H1 (cell line): ENCODE results near the gene MORF4L1. TPM values are rescaled to one million over a fixed set of nuclear protein-coding genes. Genes with fewer than 3 reads are reported as not detected.

Experiments
- CTCF ChIA-PET: fragments of 300-600 bp; sonication (Branson Sonifier 250); formaldehyde crosslinking; loops from one replicate; lab custom pipeline; 2021; ENCODE audit not compliant: partially characterized antibody; lab: Charles Lee
- POLR2A ChIA-PET: fragments of 300-600 bp; sonication (Branson Sonifier 250); formaldehyde crosslinking; loops from one replicate; lab custom pipeline; 2021; ENCODE audit warnings: inconsistent platforms; ENCODE audit not compliant: partially characterized antibody; lab: Charles Lee
- DNase-seq, 2 experiments: peaks; one replicate each; pipeline versions ENCODE4 v3.0.0 to v3.0.0-alpha.2; 2010 to 2022; ENCODE audit warnings: low spot score in 2 of 2, low read depth in 1 of 2, mixed read lengths in 1 of 2
- FAIRE-seq: peaks from 2 replicates; lab custom pipeline; 2011; peaks lifted over from hg19 to GRCh38; lab: Jason Lieb, UNC
- H2AFZ ChIP-seq: 2 replicates; pipeline ENCODE4 v1.8.1; 2012; ENCODE audit warnings: low read length, inconsistent platforms
- H2AK5ac ChIP-seq: 2 replicates; pipeline ENCODE4 v1.6.1; 2013; ENCODE audit warnings: low read depth, low read length
- H2BK120ac ChIP-seq: replicated peaks from 2 replicates; pipeline ENCODE3; 2013; ENCODE audit warnings: low read depth, low read length, inconsistent platforms
- H2BK12ac ChIP-seq: 2 replicates; pipeline ENCODE4 v1.6.1; 2013; ENCODE audit warnings: low read depth, low read length
- H2BK15ac ChIP-seq: 2 replicates; pipeline ENCODE4 v1.6.1; 2013; ENCODE audit warnings: low read length
- H2BK20ac ChIP-seq: 2 replicates; pipeline ENCODE4 v1.6.1; 2013; ENCODE audit warnings: low read length
- H2BK5ac ChIP-seq: 2 replicates; pipeline ENCODE4 v1.6.1; 2013; ENCODE audit warnings: low read depth, low read length
- H3K14ac ChIP-seq: 2 replicates; pipeline ENCODE4 v1.6.1; 2013; ENCODE audit warnings: inconsistent platforms; ENCODE audit not compliant: insufficient read length
- H3K18ac ChIP-seq: 2 replicates; pipeline ENCODE4 v1.6.1; 2013; ENCODE audit warnings: low read length; ENCODE audit errors: extremely low read depth
- H3K23ac ChIP-seq: 2 replicates; pipeline ENCODE4 v1.6.1; 2013; ENCODE audit warnings: inconsistent platforms; ENCODE audit not compliant: insufficient read length
- H3K23me2 ChIP-seq: 2 replicates; pipeline ENCODE4 v1.6.1; 2013; ENCODE audit warnings: low read depth, low read length
- H3K27ac ChIP-seq: 2 replicates; pipeline ENCODE4 v1.6.1; 2011; ENCODE audit warnings: low read depth, low read length, inconsistent platforms
- H3K27me3 ChIP-seq, 4 experiments: replicated peaks in 1 of 4; 1 replicate in 1 of 4; 2 replicates in 3 of 4; pipeline versions ENCODE4 v1.6.1 to v1.8.1; 2011 to 2013; ENCODE audit warnings: low read length in 3 of 4, mild to moderate bottlenecking in 3 of 4, inconsistent platforms in 2 of 4, mixed read lengths in 2 of 4, moderate library complexity in 1 of 4; ENCODE audit not compliant: control insufficient read depth in 3 of 4, insufficient read depth in 3 of 4; ENCODE audit errors: extremely low read depth in 1 of 4
- H3K36me3 ChIP-seq, 4 experiments: 2 replicates each; pipeline versions ENCODE4 v1.6.1 to v1.8.1; 2011 to 2013; ENCODE audit warnings: mild to moderate bottlenecking in 4 of 4, low read length in 3 of 4, moderate library complexity in 2 of 4, control low read depth in 1 of 4, inconsistent platforms in 1 of 4; ENCODE audit not compliant: insufficient read depth in 4 of 4, control insufficient read depth in 2 of 4
- H3K4ac ChIP-seq: replicated peaks from 2 replicates; pipeline ENCODE3; 2013; ENCODE audit warnings: low read length, low read depth, mixed read lengths, inconsistent platforms; ENCODE audit not compliant: insufficient read length
- H3K4me1 ChIP-seq, 4 experiments: replicated peaks in 1 of 4; 1 replicate in 1 of 4; 2 replicates in 3 of 4; pipeline versions ENCODE4 v1.6.1 to v1.8.1; 2011 to 2013; ENCODE audit warnings: low read length in 3 of 4, inconsistent platforms in 2 of 4, mixed read lengths in 1 of 4; ENCODE audit not compliant: insufficient read depth in 4 of 4, control insufficient read depth in 3 of 4
- H3K4me2 ChIP-seq, 2 experiments: 2 replicates each; pipeline versions ENCODE4 v1.6.1 to v1.8.1; 2011 to 2013; ENCODE audit warnings: low read depth in 2 of 2, low read length in 2 of 2, control low read depth in 1 of 2, inconsistent platforms in 1 of 2, mild to moderate bottlenecking in 1 of 2; ENCODE audit not compliant: insufficient read depth in 1 of 2
- H3K4me3 ChIP-seq, 4 experiments: fragments of 200-600, 300-600 bp in 1 of 4; sonication (generic), shearing (Covaris generic), sonication (Bioruptor Twin) in 1 of 4; 2 replicates each; pipeline versions ENCODE4 v1.5.1 to v1.8.1; 2011 to 2016; ENCODE audit warnings: low read length in 4 of 4, low read depth in 3 of 4, control low read depth in 2 of 4, inconsistent platforms in 2 of 4, mild to moderate bottlenecking in 2 of 4, mixed read lengths in 1 of 4, moderate library complexity in 1 of 4; ENCODE audit not compliant: insufficient read depth in 2 of 4; ENCODE audit errors: extremely low read depth in 1 of 4
- H3K56ac ChIP-seq: replicated peaks from 2 replicates; pipeline ENCODE3; 2013; ENCODE audit warnings: low read depth, mild to moderate bottlenecking, mixed read lengths, low read length, inconsistent platforms; ENCODE audit not compliant: insufficient read length
- H3K79me1 ChIP-seq: 2 replicates; pipeline ENCODE4 v1.6.1; 2013; ENCODE audit warnings: low read depth, low read length, control low read depth
- H3K79me2 ChIP-seq, 2 experiments: 2 replicates each; pipeline versions ENCODE4 v1.6.1 to v1.8.1; 2012 to 2013; ENCODE audit warnings: low read length in 2 of 2, mild to moderate bottlenecking in 2 of 2, inconsistent platforms in 1 of 2; ENCODE audit not compliant: insufficient read depth in 2 of 2, control insufficient read depth in 1 of 2
- H3K9ac ChIP-seq, 4 experiments: replicated peaks in 1 of 4; 1 replicate in 1 of 4; 2 replicates in 3 of 4; pipeline versions ENCODE4 v1.6.1 to v1.8.1; 2011 to 2013; ENCODE audit warnings: low read depth in 3 of 4, low read length in 3 of 4, control low read depth in 2 of 4, mild to moderate bottlenecking in 2 of 4, moderate library complexity in 2 of 4, inconsistent platforms in 1 of 4; ENCODE audit errors: extremely low read depth in 1 of 4
- H3K9me3 ChIP-seq, 2 experiments: 2 replicates each; pipeline versions ENCODE4 v1.6.1 to v1.8.1; 2012 to 2013; ENCODE audit warnings: mild to moderate bottlenecking in 2 of 2, moderate library complexity in 2 of 2, control low read depth in 1 of 2, inconsistent platforms in 1 of 2, low read depth in 1 of 2, low read length in 1 of 2, mixed read lengths in 1 of 2; ENCODE audit not compliant: insufficient read depth in 2 of 2
- H4K20me1 ChIP-seq, 2 experiments: replicated peaks in 1 of 2; 2 replicates each; pipeline versions ENCODE3 to v1.8.1; 2011 to 2013; ENCODE audit warnings: inconsistent platforms in 2 of 2, low read length in 2 of 2, mild to moderate bottlenecking in 1 of 2; ENCODE audit not compliant: insufficient read depth in 2 of 2, control insufficient read depth in 1 of 2
- H4K5ac ChIP-seq: 2 replicates; pipeline ENCODE4 v1.6.1; 2013; ENCODE audit warnings: low read length, low read depth, mixed read lengths, inconsistent platforms; ENCODE audit not compliant: insufficient read length
- H4K8ac ChIP-seq: 2 replicates; pipeline ENCODE4 v1.8.0; 2013; ENCODE audit warnings: mild to moderate bottlenecking, moderate library complexity, low read length, inconsistent platforms; ENCODE audit not compliant: insufficient read depth; ENCODE audit errors: extremely low read depth
- H4K91ac ChIP-seq: replicated peaks from 2 replicates; pipeline ENCODE3; 2013; ENCODE audit warnings: low read length, mixed read lengths, inconsistent platforms; ENCODE audit not compliant: insufficient read length
- CBX5 ChIP-seq: fragments of 300-800, 300-1000 bp; sonication (generic); IDR thresholded peaks from 2 replicates; pipeline ENCODE4 v1.7.1; 2016; ENCODE audit warnings: antibody characterized with exemption, low read length, low read depth
- CREB1 ChIP-seq: IDR thresholded peaks from 2 replicates; pipeline ENCODE4 v1.6.1; 2012; ENCODE audit warnings: inconsistent platforms
- GTF2F1 ChIP-seq: IDR thresholded peaks from 2 replicates; pipeline ENCODE4 v1.6.1; 2012; ENCODE audit warnings: low read depth, low read length, improper control_type of control experiment, borderline replicate concordance
- HDAC6 ChIP-seq: IDR thresholded peaks from one replicate; pipeline ENCODE4 v1.7.1; 2012; ENCODE audit warnings: low read depth, mild to moderate bottlenecking, inconsistent platforms, low read length, moderate library complexity
- POLR2A ChIP-seq, 2 experiments: IDR thresholded peaks; 1 replicate in 1 of 2; 2 replicates in 1 of 2; pipeline ENCODE4 v1.6.1; 2011; ENCODE audit warnings: low read depth in 2 of 2, low read length in 2 of 2, mild to moderate bottlenecking in 2 of 2; ENCODE audit errors: control extremely low read depth in 1 of 2
- POU5F1 ChIP-seq: IDR thresholded peaks from 2 replicates; pipeline ENCODE4 v1.6.1; 2011; ENCODE audit warnings: low read depth, mild to moderate bottlenecking, low read length, moderate library complexity
- RBBP5 ChIP-seq: IDR thresholded peaks from 2 replicates; pipeline ENCODE4 v1.7.1; 2012; ENCODE audit warnings: low read depth, mild to moderate bottlenecking, inconsistent platforms, low read length, moderate library complexity, borderline replicate concordance
- RFX5 ChIP-seq: IDR thresholded peaks from 2 replicates; pipeline ENCODE4 v1.6.1; 2011; ENCODE audit warnings: low read depth, low read length, improper control_type of control experiment, borderline replicate concordance
- SIRT6 ChIP-seq: IDR thresholded peaks from one replicate; pipeline ENCODE4 v1.7.1; 2012; ENCODE audit warnings: low read length, inconsistent platforms
- TAF1 ChIP-seq: IDR thresholded peaks from 2 replicates; pipeline ENCODE4 v1.6.1; 2011; ENCODE audit warnings: mild to moderate bottlenecking, low read depth, low read length
- TCF12 ChIP-seq: IDR thresholded peaks from 2 replicates; pipeline ENCODE4 v1.6.1; 2011; ENCODE audit warnings: low read depth, mild to moderate bottlenecking, low read length
- WGBS, 2 experiments: shearing (Covaris generic) in 1 of 2; methylation state at CpG; one replicate each; pipeline versions ENCODE4 v1.1.6 to v1.1.7; 2013 to 2015; ENCODE audit warnings: low lambda C conversion rate in 2 of 2, mixed read lengths in 2 of 2, inconsistent platforms in 1 of 2, low coverage in 1 of 2, missing lambda C conversion rate in 1 of 2; ENCODE audit not compliant: insufficient replicate concordance in 2 of 2, insufficient coverage in 1 of 2, insufficient read length in 1 of 2; ENCODE audit errors: extremely low coverage in 1 of 2, missing lambda C conversion rate in 1 of 2; 5-methylcytosine and 5-hydroxymethylcytosine counted together
- polyA plus RNA-seq, 7 experiments: library from polyadenylated mRNA; depleted of rRNA in 3 of 7; stranded (reverse) in 5 of 7; unstranded in 2 of 7; fragments of >200 nt in 5 of 7; fragments of 200-250 nt in 2 of 7; gene quantifications; 1 replicate in 5 of 7; 2 replicates in 1 of 7; 4 replicates in 1 of 7; pipeline versions ENCODE4 v1.2.1 to v1.2.3, GENCODE V29; 2011 to 2013; ENCODE audit warnings: missing spikeins in 2 of 7, mixed read lengths in 2 of 7
- total RNA-seq: library from RNA; stranded (reverse); fragmentation: NEBNext Ultra II Directional; extraction: Animal tissue kit (Norgen Biotek cat#: 25700); gene quantifications from 2 replicates; pipeline ENCODE4 v1.2.1, GENCODE V29; 2021

Gene MORF4L1
- total and polyA plus RNA-seq, 2 of the 8 experiments (the other 6 are each of a cell fraction or from before 2014, with no cell fraction given) = 260 to 533 TPM

DNA sequence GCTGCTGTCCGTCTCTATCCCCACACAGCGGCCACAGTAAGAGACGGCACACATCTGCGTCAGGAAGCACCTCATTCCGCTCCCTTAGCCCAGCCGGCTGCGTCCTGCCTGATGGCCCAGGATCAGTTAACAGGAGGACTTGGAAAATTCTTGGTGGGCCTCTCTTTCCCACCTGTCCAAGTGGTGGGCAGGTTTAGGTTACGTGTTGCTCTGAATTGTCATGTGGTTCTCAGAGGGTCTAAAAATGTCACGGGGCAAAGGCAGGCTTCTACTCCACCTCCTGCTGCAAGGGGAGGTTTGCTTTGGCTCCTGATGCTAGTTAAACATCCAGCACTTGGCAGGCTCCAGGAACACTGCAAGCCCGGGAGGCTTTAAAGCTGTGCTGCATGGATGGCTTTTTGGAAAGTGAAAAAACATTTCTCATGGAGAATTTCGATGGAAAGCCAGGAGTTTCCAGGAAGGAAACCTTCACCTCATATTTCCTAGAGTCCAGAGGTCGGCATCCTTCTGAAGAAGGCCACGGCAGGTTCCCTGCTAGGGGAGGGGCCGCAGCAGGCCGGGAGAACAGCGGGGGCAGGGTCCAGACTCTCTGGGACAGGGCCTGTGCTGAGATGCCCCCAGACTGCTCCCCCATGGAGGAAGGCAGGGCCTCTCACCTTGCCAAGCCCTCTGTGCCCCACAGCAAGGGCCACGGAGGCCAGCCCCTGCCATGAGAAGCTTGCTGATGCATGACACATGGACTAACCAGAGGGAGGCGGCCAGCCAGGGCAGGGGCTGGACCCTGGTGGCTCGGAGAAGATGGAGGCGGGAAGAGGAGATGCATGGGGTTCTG, 61.3 kb downstream of the MORF4L1 start:
- peaks cover 0 to 6% (median 0%) of the 10 kb centered on the region in 4 experiments; a peak in 2 of 8 replicates for H3K36me3 ChIP-seq
- H3K4me2 ChIP-seq = no peak overlapping the region
- H3K4ac ChIP-seq = no peak overlapping the region
- H2BK120ac ChIP-seq = no peak overlapping the region
- WGBS, 2 experiments = 87% methylated on average over 19 of the region's 20 CpGs; no CpG with 5 or more reads in 1 of the 2 experiments
- no peaks in the 10 kb centered on the region for H3K79me1 ChIP-seq
- H3K9ac ChIP-seq = no peak overlapping the region
- H4K8ac ChIP-seq = no peak overlapping the region; the same call in 1 of the 2 replicates
- H2BK15ac ChIP-seq = no peak overlapping the region
- CTCF ChIA-PET = interaction anchor here (0.6 to 2.3 kb wide), 8 partner anchors 15 to 73 kb away, joined by 3 to 8 read pairs (median 4); no protein-coding TSS in a partner anchor
- H2AK5ac ChIP-seq = no peak overlapping the region
- no peak overlapping the region for H3K18ac ChIP-seq
- FAIRE-seq (no peak), DNase-seq (no peak)
- H3K9me3 ChIP-seq = no peaks in the 10 kb centered on the region
- H4K20me1 ChIP-seq = no peaks in the 10 kb centered on the region
- no peak overlapping the region for H3K23ac ChIP-seq
- POLR2A ChIA-PET = interaction anchor here (1.4 kb wide), 1 partner anchor 22 kb away, joined by 5 read pairs; no protein-coding TSS in a partner anchor
- H2BK12ac ChIP-seq = no peak overlapping the region
- no peak overlapping the region for H4K91ac ChIP-seq
- no peaks in the 10 kb centered on the region for H3K23me2 ChIP-seq
- H3K14ac ChIP-seq = no peak overlapping the region
- no peaks in the 10 kb centered on the region; a peak in 1 of 7 replicates for H3K27me3 ChIP-seq
- H3K27ac ChIP-seq = no peak overlapping the region
- no peaks in the 10 kb centered on the region for H3K79me2 ChIP-seq
- H3K56ac ChIP-seq = no peak overlapping the region
- H2AFZ ChIP-seq = no peak overlapping the region
- TF ChIP-seq POLR2A (IDR thresholded peaks at IDR 0.05; ENCODE audit: control extremely low read depth in 1 of 2, low read depth in 2 of 2, low read length in 2 of 2) (no peak), TAF1 (no peak), CREB1 (no peak), POU5F1 (no peak), HDAC6 (no peak), GTF2F1 (no peak), SIRT6 (no peak), CBX5 (no peak), RBBP5 (no peak), RFX5 (no peak), TCF12 (no peak)
- no peak overlapping the region for H2BK5ac ChIP-seq
- H3K4me3 ChIP-seq = no peak overlapping the region
- no peaks in the 10 kb centered on the region for H3K4me1 ChIP-seq
- no peak overlapping the region for H2BK20ac ChIP-seq
- no peak overlapping the region for H4K5ac ChIP-seq
